GM23338 (cell line): ENCODE measurements around the gene ARHGEF2. TPM values are rescaled to one million over a fixed set of nuclear protein-coding genes. Genes with fewer than 3 reads are reported as not detected.

Source experiments
- ATAC-seq: fragments of 200-7000 bp; cut with Tn5 transposase; 3 replicates; pipeline ENCODE4 v1.9.1; 2020
- DNase-seq: peaks from one replicate; pipeline ENCODE4 v3.0.0-alpha.2; 2015; ENCODE audit warnings: low spot score
- H2AFZ ChIP-seq: fragments of 200-600 bp; sonication (generic); 2 replicates; pipeline ENCODE4 v1.8.0; 2016; ENCODE audit warnings: antibody characterized with exemption, mild to moderate bottlenecking, moderate library complexity
- H3F3A ChIP-seq: fragments of 200-600 bp; sonication (generic); replicated peaks from 2 replicates; pipeline ENCODE4 v1.8.0; 2017; ENCODE audit warnings: antibody characterized with exemption, mixed run types, low read depth
- H3K27ac ChIP-seq: fragments of 200-600 bp; sonication (generic); 2 replicates; pipeline ENCODE4 v1.6.1; 2016; ENCODE audit warnings: low read depth
- H3K27me3 ChIP-seq: fragments of 200-600 bp; sonication (generic); 2 replicates; pipeline ENCODE4 v1.8.0; 2016; ENCODE audit warnings: mild to moderate bottlenecking, mixed run types, moderate library complexity; ENCODE audit not compliant: insufficient read depth
- H3K36me3 ChIP-seq: fragments of 200-600 bp; sonication (generic); 2 replicates; pipeline ENCODE4 v1.8.0; 2016; ENCODE audit warnings: mild to moderate bottlenecking; ENCODE audit not compliant: insufficient read depth
- H3K4me1 ChIP-seq: fragments of 200-600 bp; sonication (generic); 2 replicates; pipeline ENCODE4 v1.8.0; 2016; ENCODE audit warnings: mild to moderate bottlenecking, moderate library complexity; ENCODE audit not compliant: insufficient read depth
- H3K4me2 ChIP-seq: fragments of 200-600 bp; sonication (generic); 2 replicates; pipeline ENCODE4 v1.7.1; 2017; ENCODE audit warnings: mixed run types
- H3K4me3 ChIP-seq: fragments of 200-600 bp; sonication (generic); 2 replicates; pipeline ENCODE4 v1.6.1; 2016; ENCODE audit warnings: mixed run types
- H3K79me2 ChIP-seq: fragments of 200-600 bp; sonication (generic); replicated peaks from 2 replicates; pipeline ENCODE4 v1.8.0; 2017; ENCODE audit warnings: mild to moderate bottlenecking; ENCODE audit not compliant: insufficient read depth
- H3K9me2 ChIP-seq: fragments of 200-600 bp; sonication (generic); 2 replicates; pipeline ENCODE4 v1.8.0; 2017; ENCODE audit not compliant: insufficient read depth
- H4K20me1 ChIP-seq: fragments of 200-600 bp; sonication (generic); replicated peaks from 2 replicates; pipeline ENCODE4 v1.8.0; 2017; ENCODE audit warnings: mild to moderate bottlenecking; ENCODE audit not compliant: insufficient read depth
- H3K27ac Mint-ChIP-seq: 2 replicates; pipeline ENCODE4 v1.8.0; 2020; ENCODE audit warnings: inconsistent platforms, mild to moderate bottlenecking, moderate library complexity, mixed read lengths
- H3K27me3 Mint-ChIP-seq: 3 replicates; pipeline ENCODE4 v1.8.0; 2022; ENCODE audit warnings: low read depth, mild to moderate bottlenecking, moderate library complexity, mixed read lengths, inconsistent platforms; ENCODE audit not compliant: insufficient read depth, poor library complexity
- H3K36me3 Mint-ChIP-seq: 3 replicates; pipeline ENCODE4 v1.8.0; 2021; ENCODE audit warnings: low read depth, mild to moderate bottlenecking, inconsistent platforms, moderate library complexity, mixed read lengths
- H3K4me1 Mint-ChIP-seq: 3 replicates; pipeline ENCODE4 v1.8.0; 2020; ENCODE audit warnings: mild to moderate bottlenecking, inconsistent platforms, mixed read lengths
- H3K4me3 Mint-ChIP-seq: 3 replicates; pipeline ENCODE4 v1.8.0; 2021; ENCODE audit warnings: moderate library complexity, mild to moderate bottlenecking, inconsistent platforms, mixed read lengths
- H3K9me3 Mint-ChIP-seq: 3 replicates; pipeline ENCODE4 v1.8.0; 2020; ENCODE audit warnings: moderate library complexity, mild to moderate bottlenecking, inconsistent platforms, mixed read lengths
- CREB1 ChIP-seq: fragments of 250-450 bp; sonication (Bioruptor Pico); IDR thresholded peaks from 2 replicates; pipeline ENCODE4 v1.5.0; 2020; ENCODE audit warnings: low read depth, mild to moderate bottlenecking, moderate library complexity
- CTCF ChIP-seq, 2 experiments: fragments of 200-600 bp in 1 of 2; sonication (generic) in 1 of 2; conservative IDR thresholded peaks; 2 replicates each; pipeline versions ENCODE4 v1.5.1 to v1.6.1; 2016 to 2017; ENCODE audit warnings: antibody characterized with exemption in 2 of 2, low read depth in 2 of 2, mild to moderate bottlenecking in 2 of 2, moderate library complexity in 1 of 2
- ETS1 ChIP-seq: IDR thresholded peaks from 2 replicates; pipeline ENCODE4 v1.6.1; 2016; ENCODE audit warnings: antibody characterized with exemption
- NANOG ChIP-seq: IDR thresholded peaks from 2 replicates; pipeline ENCODE4 v1.6.1; 2016; ENCODE audit warnings: antibody characterized with exemption, borderline replicate concordance
- POLR2AphosphoS5 ChIP-seq: IDR thresholded peaks from 2 replicates; pipeline ENCODE4 v1.6.1; 2016; ENCODE audit warnings: antibody characterized with exemption, low read depth
- REST ChIP-seq: IDR thresholded peaks from one replicate; pipeline ENCODE4 v1.6.1; 2018; ENCODE audit warnings: antibody characterized with exemption; ENCODE audit not compliant: unreplicated experiment
- STAT1 ChIP-seq: IDR thresholded peaks from one replicate; pipeline ENCODE4 v1.6.1; 2016; ENCODE audit warnings: antibody characterized with exemption; ENCODE audit not compliant: unreplicated experiment
- ZNF114 ChIP-seq: fragments of 250-450 bp; sonication (Bioruptor Pico); IDR thresholded peaks from 2 replicates; pipeline ENCODE4 v1.5.0; 2020; ENCODE audit warnings: mild to moderate bottlenecking, moderate library complexity
- ZNF462 ChIP-seq: fragments of 250-450 bp; sonication (Bioruptor Pico); IDR thresholded peaks from 2 replicates; pipeline ENCODE4 v1.5.0; 2020; ENCODE audit warnings: mild to moderate bottlenecking, moderate library complexity
- polyA plus RNA-seq: library from polyadenylated mRNA; unstranded; fragments of >200 nt; fragmentation: Nextera tagmentation; extraction: Ambion mirVana; gene quantifications from 2 replicates; pipeline ENCODE4 v1.2.1, GENCODE V29; 2016
- total RNA-seq: library from RNA; depleted of rRNA; stranded (reverse); fragments of >200 nt; shearing (Covaris generic); gene quantifications from 2 replicates; pipeline ENCODE4 v1.2.3, GENCODE V29; 2014

ARHGEF2 gene
- total and polyA plus RNA-seq, 2 experiments from 2014 or later: 23.0 to 87.6 TPM

GRCh38 chr1:156012051-156012817 lies 33.9 kb upstream of the ARHGEF2 start (continued):
- TF ChIP-seq CTCF (conservative IDR thresholded peaks at IDR 0.05; ENCODE audit: low read depth in 2 of 2): no peak
- no peak for TF ChIP-seq NANOG
- no peak for TF ChIP-seq CREB1 (CRISPR knock-in tag)
- no peak for TF ChIP-seq REST

- Histone ChIP-seq H3K4me2 (no peak overlapping the region), H3K79me2 (0 out of 2 replicates have a peak, but pooled peaks cover 5% of the 10 kb centered on the region), H3K27me3 (no peaks in the 10 kb centered on the region), H3K27ac (0 out of 2 replicates have a peak overlapping the region, but pooled peaks have one; percentile 66), H3K9me2 (no peaks in the 10 kb centered on the region), H2AFZ (no peak overlapping the region), H3F3A (peaks cover 28% of the 10 kb centered on the region), H3K4me1 (no peaks in the 10 kb centered on the region), H3K36me3 (peaks cover 43% of the 10 kb centered on the region), H4K20me1 (peaks cover 8% of the 10 kb centered on the region), H3K4me3 (no peak overlapping the region)
- peaks cover 2% of the 10 kb centered on the region for H3K4me1 Mint-ChIP-seq
- no peak overlapping the region for H3K4me3 Mint-ChIP-seq
- H3K36me3 Mint-ChIP-seq: peaks cover 58% of the 10 kb centered on the region
- peaks cover 5% of the 10 kb centered on the region for H3K27me3 Mint-ChIP-seq
- ATAC-seq: no peak
- H3K9me3 Mint-ChIP-seq: no peaks in the 10 kb centered on the region; the same call in 2 of the 3 replicates
- DNase-seq: no peak
- no peak overlapping the region for H3K27ac Mint-ChIP-seq
- TF ChIP-seq ZNF114 (CRISPR knock-in tag) (no peak), NANOG (no peak), ZNF462 (no peak), POLR2AphosphoS5 (no peak), ETS1 (no peak), STAT1 (no peak)
Measured at GRCh38 chr1:156009404-156009803, 31.1 kb upstream of the ARHGEF2 start.
